GM19438 (cell line): Measurements from ENCODE around the gene TRRAP.

Source experiments
- ATAC-seq: cut with Tn5 transposase; IDR thresholded peaks from one replicate; pipeline ENCODE4 v1.9.1; 2021; ENCODE audit warnings: low read depth; ENCODE audit not compliant: unreplicated experiment

The TRRAP gene

GRCh38 chr7:98887038-98887437 is 8.7 kb downstream of the TRRAP start:
- ATAC-seq = no peak

GRCh38 chr7:98892609-98893008 is 14.3 kb downstream of the TRRAP start:
- no peak for ATAC-seq

GRCh38 chr7:98899816-98900215 is 21.5 kb downstream of the TRRAP start:
- ATAC-seq = no peak

- ATAC-seq = no peak
These were observed 22.5 kb downstream of the TRRAP start for GRCh38 chr7:98900815-98901214.

- ATAC-seq = no peak
These were observed 24.2 kb downstream of the TRRAP start for GRCh38 chr7:98902523-98902922.

GRCh38 chr7:98903246-98903645 is 24.9 kb downstream of the TRRAP start:
- ATAC-seq = no peak

- ATAC-seq = no peak
These were observed 29.2 kb downstream of the TRRAP start for GRCh38 chr7:98907570-98907969.

GRCh38 chr7:98908585-98908984 is 30.3 kb downstream of the TRRAP start:
- ATAC-seq = no peak

- ATAC-seq = no peak
These were observed 31.2 kb downstream of the TRRAP start for GRCh38 chr7:98909487-98909886.

GRCh38 chr7:98910427-98910826 is 32.1 kb downstream of the TRRAP start:
- no peak for ATAC-seq

GRCh38 chr7:98911916-98912315 is 33.6 kb downstream of the TRRAP start:
- no peak for ATAC-seq

- ATAC-seq = no peak
These were observed 34.7 kb downstream of the TRRAP start for GRCh38 chr7:98913026-98913425.

- ATAC-seq = no peak
These were observed 35.3 kb downstream of the TRRAP start for GRCh38 chr7:98913612-98914011.

GRCh38 chr7:98917331-98917730 is 39.0 kb downstream of the TRRAP start:
- no peak for ATAC-seq

- ATAC-seq = no peak
These were observed 43.5 kb downstream of the TRRAP start for GRCh38 chr7:98921608-98922372.

- ATAC-seq = no peak
These were observed 44.3 kb downstream of the TRRAP start for GRCh38 chr7:98922392-98923187.

- ATAC-seq = no peak
These were observed 45.2 kb downstream of the TRRAP start for GRCh38 chr7:98923512-98923911.

- ATAC-seq = no peak
These were observed 48.8 kb downstream of the TRRAP start for GRCh38 chr7:98927125-98927524.

GRCh38 chr7:98930464-98930863 is 52.1 kb downstream of the TRRAP start:
- no peak for ATAC-seq

- no peak for ATAC-seq
These were observed 52.6 kb downstream of the TRRAP start for GRCh38 chr7:98930921-98931320.

GRCh38 chr7:98933321-98933720 is 55.0 kb downstream of the TRRAP start:
- no peak for ATAC-seq

GRCh38 chr7:98934267-98934666 is 55.9 kb downstream of the TRRAP start:
- ATAC-seq = no peak
